Cardiac fibroblast (primary cell): Measurements from ENCODE around the gene ELL2.

Experiments
- DNase-seq, 2 donors: peaks; one replicate each; pipeline versions ENCODE4 v3.0.0 to v3.0.0-alpha.2; 2010; ENCODE audit warnings: low read depth in 2 of 2
- H3K4me3 ChIP-seq, 2 donors: replicated peaks in 1 of 2; 1 replicate in 1 of 2; 2 replicates in 1 of 2; pipeline ENCODE4 v1.5.1; 2011; ENCODE audit warnings: low read depth in 2 of 2, low read length in 2 of 2, mild to moderate bottlenecking in 2 of 2, moderate library complexity in 1 of 2
- TF ChIP-seq, protein P1 (sequence below): IDR thresholded peaks from one replicate; pipeline ENCODE4 v1.5.1; 2011; ENCODE audit warnings: low read depth, mild to moderate bottlenecking, low read length, inconsistent platforms

ELL2 gene

DNA sequence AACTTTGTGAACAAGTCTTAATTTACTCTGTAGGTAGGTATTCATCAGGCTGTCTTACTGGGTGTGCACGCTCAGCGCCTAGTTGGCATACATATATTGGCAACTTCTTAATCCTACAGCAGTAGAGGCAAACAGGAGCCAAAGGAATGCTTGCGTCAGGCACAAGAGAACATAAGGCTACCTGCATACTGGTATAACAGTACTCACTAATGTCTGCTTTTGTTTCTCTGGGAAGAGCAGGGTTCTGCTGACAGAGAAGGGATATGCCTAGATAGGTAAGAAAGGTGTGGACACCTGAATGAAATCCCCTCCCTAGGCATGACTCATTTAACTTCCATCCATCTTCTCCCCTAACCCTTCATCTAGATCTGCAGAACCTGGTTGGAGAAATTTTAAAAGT, 40.1 kb downstream of the ELL2 start:
- TF ChIP-seq, protein P1, sequence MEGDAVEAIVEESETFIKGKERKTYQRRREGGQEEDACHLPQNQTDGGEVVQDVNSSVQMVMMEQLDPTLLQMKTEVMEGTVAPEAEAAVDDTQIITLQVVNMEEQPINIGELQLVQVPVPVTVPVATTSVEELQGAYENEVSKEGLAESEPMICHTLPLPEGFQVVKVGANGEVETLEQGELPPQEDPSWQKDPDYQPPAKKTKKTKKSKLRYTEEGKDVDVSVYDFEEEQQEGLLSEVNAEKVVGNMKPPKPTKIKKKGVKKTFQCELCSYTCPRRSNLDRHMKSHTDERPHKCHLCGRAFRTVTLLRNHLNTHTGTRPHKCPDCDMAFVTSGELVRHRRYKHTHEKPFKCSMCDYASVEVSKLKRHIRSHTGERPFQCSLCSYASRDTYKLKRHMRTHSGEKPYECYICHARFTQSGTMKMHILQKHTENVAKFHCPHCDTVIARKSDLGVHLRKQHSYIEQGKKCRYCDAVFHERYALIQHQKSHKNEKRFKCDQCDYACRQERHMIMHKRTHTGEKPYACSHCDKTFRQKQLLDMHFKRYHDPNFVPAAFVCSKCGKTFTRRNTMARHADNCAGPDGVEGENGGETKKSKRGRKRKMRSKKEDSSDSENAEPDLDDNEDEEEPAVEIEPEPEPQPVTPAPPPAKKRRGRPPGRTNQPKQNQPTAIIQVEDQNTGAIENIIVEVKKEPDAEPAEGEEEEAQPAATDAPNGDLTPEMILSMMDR = no peak
- no peak for DNase-seq
- no peak overlapping the region for H3K4me3 ChIP-seq

DNA sequence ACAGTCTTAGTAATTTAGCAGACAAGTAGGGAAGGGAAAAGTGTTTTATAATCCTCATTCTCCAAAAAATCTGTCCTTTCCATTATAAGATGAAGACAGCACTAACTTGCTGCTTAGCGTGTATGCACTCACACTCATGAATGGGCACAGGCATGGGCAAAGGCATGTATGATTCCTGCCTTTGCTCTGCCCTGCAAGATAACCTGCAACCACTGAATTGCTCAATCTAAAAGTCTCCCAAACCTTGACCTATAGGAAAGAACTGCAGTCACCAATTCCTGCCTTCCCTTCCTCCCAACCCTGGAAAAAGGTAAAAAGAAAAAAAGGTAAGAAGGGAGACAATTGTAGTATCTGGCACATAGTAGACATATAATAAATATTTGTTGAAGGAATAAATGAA, 40.8 kb downstream of the ELL2 start:
- no peak for DNase-seq
- TF ChIP-seq, protein P1 = no peak
- no peak overlapping the region for H3K4me3 ChIP-seq

GRCh38 chr5:95919658-95920057, 42.0 kb downstream of the ELL2 start:
- H3K4me3 ChIP-seq = no peak overlapping the region
- no peak for DNase-seq
- TF ChIP-seq, protein P1 = no peak

DNA sequence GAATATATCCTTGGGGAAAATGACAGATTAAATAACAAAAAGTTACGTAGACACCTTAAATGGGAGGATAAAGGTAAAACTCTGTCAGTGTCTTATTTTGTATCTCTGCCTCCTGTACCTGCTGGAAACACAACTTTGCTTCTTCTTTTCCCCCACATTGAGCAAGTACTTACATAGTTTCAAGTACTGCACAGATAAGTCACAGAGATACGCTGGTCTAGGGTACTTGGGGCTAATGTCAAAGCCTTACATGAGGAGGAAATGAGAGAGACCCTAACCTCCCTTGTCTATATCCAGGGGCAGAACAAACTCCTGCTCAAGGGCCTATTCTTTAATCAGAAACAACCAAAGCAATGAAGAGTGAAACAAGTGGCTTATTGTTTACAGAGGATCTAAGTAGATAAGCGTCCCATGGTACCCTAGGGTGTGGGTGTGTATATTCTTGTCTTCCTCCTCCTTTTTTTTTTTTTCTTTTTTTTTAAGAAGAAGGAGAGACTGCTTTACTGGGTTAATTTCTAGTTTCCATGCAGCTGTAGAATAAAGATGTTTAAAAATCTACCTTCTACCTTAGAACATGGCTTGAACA, 43.1 kb downstream of the ELL2 start:
- TF ChIP-seq, protein P1 = no peak
- no peak overlapping the region for H3K4me3 ChIP-seq
- DNase-seq = no peak

DNA sequence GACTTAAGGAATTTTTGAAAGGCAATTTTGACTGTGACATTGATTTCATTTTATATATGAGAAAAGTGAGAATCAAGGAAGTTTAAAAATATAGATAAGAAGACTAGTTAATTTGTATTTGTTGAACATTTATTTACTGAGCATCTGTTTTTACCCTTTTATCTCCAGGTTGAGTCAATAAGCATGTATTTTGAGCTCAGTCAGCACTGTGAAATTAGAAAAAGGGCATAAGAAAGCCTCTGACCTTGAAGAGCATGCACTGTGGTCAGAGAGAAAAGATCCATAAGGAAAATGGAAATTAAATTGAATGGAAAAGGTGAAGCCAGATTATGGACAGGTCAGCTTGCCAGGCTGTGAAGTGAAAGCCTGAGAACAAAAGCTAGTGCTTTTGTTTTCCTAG, 44.4 kb downstream of the ELL2 start:
- no peak for DNase-seq
- no peak overlapping the region for H3K4me3 ChIP-seq
- TF ChIP-seq, protein P1 = no peak

DNA sequence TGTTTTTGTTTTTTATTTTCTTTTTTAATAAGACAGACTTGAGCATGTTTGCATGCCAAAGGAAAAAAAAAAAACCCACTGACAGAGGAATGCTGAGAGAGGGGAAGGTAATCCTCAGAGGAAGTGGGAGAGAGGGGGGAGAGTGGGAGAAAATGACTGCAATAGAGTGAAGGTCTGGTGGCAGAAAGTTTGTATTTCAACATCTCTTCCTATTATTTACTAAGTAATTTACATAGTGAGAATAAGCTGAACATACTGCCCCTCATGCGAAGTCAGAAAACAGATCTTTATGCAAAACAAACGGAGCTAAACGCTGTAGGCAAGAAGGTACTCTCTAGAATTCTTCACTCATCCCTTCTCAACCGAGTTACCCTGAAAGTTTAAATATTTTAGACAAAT, 45.0 kb downstream of the ELL2 start:
- H3K4me3 ChIP-seq = no peak overlapping the region
- TF ChIP-seq, protein P1 = no peak
- peak in 1 of 2 donors; percentile 32 for DNase-seq
